ENCODE data around the gene THG1L. TPM values are rescaled to one million over a fixed set of nuclear protein-coding genes. Genes with fewer than 3 reads are reported as not detected.
A peak's percentile ranks its signal among the peaks of the same experiment; 100 is the strongest.

The THG1L gene
- total and polyA plus RNA-seq, 2 experiments from 2014 or later, result 12.2 to 13.8 TPM

- Histone ChIP-seq H3K27ac (ENCODE audit: low read depth) (no peak overlapping the region), H4K20me1 (replicated peaks; ENCODE audit: insufficient read depth) (no peaks in the 10 kb centered on the region), H3K36me3 (ENCODE audit: insufficient read depth) (no peaks in the 10 kb centered on the region), H3K27me3 (ENCODE audit: insufficient read depth) (peaks cover 21% of the 10 kb centered on the region), H3F3A (replicated peaks; ENCODE audit: low read depth) (no peaks in the 10 kb centered on the region), H3K4me2 (no peak overlapping the region), H3K4me1 (ENCODE audit: insufficient read depth) (peaks cover 4% of the 10 kb centered on the region; the same call in 1 of the 2 replicates), H3K4me3 (no peak overlapping the region), H2AFZ (no peak overlapping the region), H3K79me2 (replicated peaks; ENCODE audit: insufficient read depth) (no peaks in the 10 kb centered on the region), H3K9me2 (ENCODE audit: insufficient read depth) (no peaks in the 10 kb centered on the region)
- peak overlapping the region; percentile 43; the same call in 1 of the 2 replicates for H3K27ac Mint-ChIP-seq
- ATAC-seq (no peak), DNase-seq (ENCODE audit: low spot score) (no peak)
- no peaks in the 10 kb centered on the region for H3K36me3 Mint-ChIP-seq (ENCODE audit: low read depth)
- peaks cover 13% of the 10 kb centered on the region for H3K27me3 Mint-ChIP-seq (ENCODE audit: insufficient read depth, low read depth, poor library complexity)
- H3K4me3 Mint-ChIP-seq, result no peak overlapping the region
- H3K9me3 Mint-ChIP-seq, result no peaks in the 10 kb centered on the region; the same call in 2 of the 3 replicates
- H3K4me1 Mint-ChIP-seq, result peaks cover 12% of the 10 kb centered on the region; the same call in 2 of the 3 replicates
- no peak for TF ChIP-seq POLR2AphosphoS5 (IDR thresholded peaks at IDR 0.05; ENCODE audit: low read depth)
- no peak for TF ChIP-seq NANOG (IDR thresholded peaks at IDR 0.05; ENCODE audit: borderline replicate concordance)
- TF ChIP-seq ETS1 (IDR thresholded peaks at IDR 0.05), result no peak
- TF ChIP-seq ZNF331 (CRISPR knock-in tag; IDR thresholded peaks at IDR 0.05; ENCODE audit: low read depth), result no peak
- no peak for TF ChIP-seq CTCF (conservative IDR thresholded peaks at IDR 0.05; ENCODE audit: low read depth in 2 of 2)
- no peak for TF ChIP-seq EZH2phosphoT487 (IDR thresholded peaks at IDR 0.05; ENCODE audit: unreplicated experiment)
- no peak for TF ChIP-seq JUNB (IDR thresholded peaks at IDR 0.05; ENCODE audit: unreplicated experiment)
- TF ChIP-seq ZNF114 (CRISPR knock-in tag; IDR thresholded peaks at IDR 0.05), result no peak
- TF ChIP-seq CREB1 (CRISPR knock-in tag; IDR thresholded peaks at IDR 0.05; ENCODE audit: low read depth), result no peak
- no peak for TF ChIP-seq ZNF462 (CRISPR knock-in tag; IDR thresholded peaks at IDR 0.05)
- no peak for TF ChIP-seq EZH2 (IDR thresholded peaks at IDR 0.05; ENCODE audit: low read depth, unreplicated experiment)
- no peak for TF ChIP-seq STAT1 (IDR thresholded peaks at IDR 0.05; ENCODE audit: unreplicated experiment)
- TF ChIP-seq REST (IDR thresholded peaks at IDR 0.05; ENCODE audit: unreplicated experiment), result no peak
Measured at GRCh38 chr5:157747173-157747740, 16.0 kb downstream of the THG1L start.
